ENCODE measurements around the gene SLC37A1.

DNA sequence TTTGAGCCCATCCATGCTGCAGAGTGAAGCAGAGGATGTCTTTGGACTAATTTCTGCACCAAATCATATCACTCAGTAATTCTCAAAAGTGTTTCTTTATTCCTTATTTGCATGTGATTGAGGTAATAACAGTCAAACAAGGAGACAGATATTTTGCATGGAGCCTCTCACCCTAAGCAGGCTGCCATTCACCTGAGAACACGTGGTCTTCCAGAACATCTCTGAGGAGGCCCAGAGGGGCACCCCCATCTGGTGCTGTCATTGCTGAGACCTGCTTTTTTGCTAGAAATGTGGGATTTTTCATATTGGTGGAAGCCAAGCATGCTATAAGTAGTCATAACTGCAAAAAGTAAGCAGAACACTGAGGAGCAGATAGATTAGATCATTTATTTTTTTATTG lies 7.7 kb downstream of the SLC37A1 start:
- TF ChIP-seq POLR2A (IDR thresholded peaks at IDR 0.05) (no peak), CTCF (IDR thresholded peaks at IDR 0.05) (no peak)
